Measurements from ENCODE around the gene CDKN1A.
"Not testable (repeated sequence)": the region's sequence is repeated elsewhere in the genome, so short reads cannot be mapped to it uniquely, and the experiment has no call there.

CDKN1A gene

DNA sequence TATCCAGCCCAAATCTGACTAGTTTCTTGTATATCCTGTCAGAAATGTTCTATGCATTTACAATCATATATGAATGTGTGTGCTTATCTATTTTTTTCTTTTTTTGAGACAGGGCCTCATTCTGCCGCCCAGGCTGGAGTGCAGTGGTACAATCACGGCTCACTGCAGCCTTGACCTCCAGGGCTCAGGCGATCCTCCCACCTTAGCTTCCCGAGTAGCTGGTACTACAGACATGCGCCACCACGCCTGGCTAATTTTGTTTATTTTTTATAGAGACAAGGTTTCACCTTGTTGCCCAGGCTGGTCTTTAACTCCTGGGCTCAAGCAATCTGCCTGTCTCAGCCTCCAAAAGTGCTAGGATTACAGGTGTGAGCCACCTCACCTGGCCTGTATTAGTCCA is 16.1 kb downstream of the CDKN1A start:
- FAIRE-seq, result no peak
- DNase-seq (ENCODE audit: insufficient read length, low spot score), result no peak

- no peak for DNase-seq (ENCODE audit: insufficient read length, low spot score)
- no peak for FAIRE-seq
These were observed 16.9 kb downstream of the CDKN1A start for GRCh38 chr6:36695414-36695813.

GRCh38 chr6:36697481-36697903 is 19.0 kb downstream of the CDKN1A start, which contains the start of gene RAB44:
TSS of gene RAB44 (plus strand) at chr6:36697826. CDS start at chr6:36704236, 6,410 bp downstream.
- FAIRE-seq (no peak), DNase-seq (ENCODE audit: insufficient read length, low spot score) (no peak)

DNA sequence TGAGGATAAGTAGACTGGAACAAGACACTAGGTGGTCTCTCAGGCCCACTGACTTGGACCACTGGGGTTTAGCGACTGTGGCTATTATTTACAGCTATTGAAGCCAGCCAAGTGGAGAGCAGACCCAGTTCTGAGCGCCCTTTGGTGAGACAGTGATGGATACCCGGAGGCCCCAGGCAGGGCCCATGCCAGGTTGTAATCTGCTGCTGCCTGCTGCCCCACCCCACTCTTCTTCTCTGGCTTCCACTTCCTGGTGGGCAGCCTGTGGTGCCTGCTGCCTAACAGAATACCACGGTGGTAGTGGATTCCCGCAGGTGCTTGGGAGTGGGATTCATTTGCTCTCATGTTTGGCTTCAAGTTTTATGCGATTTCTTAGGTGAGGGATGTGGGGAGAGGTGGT is 19.7 kb downstream of the CDKN1A start:
- no peak for DNase-seq (ENCODE audit: insufficient read length, low spot score)
- FAIRE-seq, result no peak

GRCh38 chr6:36698871-36699271 is 20.4 kb downstream of the CDKN1A start:
- FAIRE-seq, result no peak
- no peak for DNase-seq (ENCODE audit: insufficient read length, low spot score)

- DNase-seq (ENCODE audit: insufficient read length, low spot score) (no peak), FAIRE-seq (no peak)
These were observed 20.8 kb downstream of the CDKN1A start for GRCh38 chr6:36699348-36699747.

- FAIRE-seq, result no peak
- DNase-seq (ENCODE audit: insufficient read length, low spot score), result no peak
These were observed 21.7 kb downstream of the CDKN1A start for GRCh38 chr6:36700071-36700812.

GRCh38 chr6:36700831-36701230 is 22.3 kb downstream of the CDKN1A start:
- no peak for FAIRE-seq
- no peak for DNase-seq (ENCODE audit: insufficient read length, low spot score)

- FAIRE-seq (no peak), DNase-seq (ENCODE audit: insufficient read length, low spot score) (no peak)
These were observed 23.0 kb downstream of the CDKN1A start for GRCh38 chr6:36701401-36701991.

DNA sequence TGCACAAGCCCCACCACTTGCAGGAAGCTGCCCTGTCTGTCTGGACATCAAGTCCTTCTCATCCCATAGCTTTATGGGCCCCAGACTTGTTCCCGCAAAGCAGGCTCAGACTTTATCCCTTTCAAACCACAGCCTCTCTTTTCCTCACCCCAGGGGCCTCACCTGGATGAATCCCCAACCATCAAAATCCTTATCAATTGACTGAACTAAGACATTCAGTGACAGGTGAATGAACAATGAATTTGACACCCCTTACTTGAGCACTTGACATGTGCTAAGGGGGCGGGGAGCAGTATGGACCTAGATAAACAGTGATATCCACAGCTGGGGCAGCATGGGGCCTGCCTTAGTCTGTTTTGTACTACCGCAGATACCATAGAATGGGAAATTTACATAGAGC is 24.1 kb downstream of the CDKN1A start:
- DNase-seq (ENCODE audit: insufficient read length, low spot score) (no peak), FAIRE-seq (no peak)

DNA sequence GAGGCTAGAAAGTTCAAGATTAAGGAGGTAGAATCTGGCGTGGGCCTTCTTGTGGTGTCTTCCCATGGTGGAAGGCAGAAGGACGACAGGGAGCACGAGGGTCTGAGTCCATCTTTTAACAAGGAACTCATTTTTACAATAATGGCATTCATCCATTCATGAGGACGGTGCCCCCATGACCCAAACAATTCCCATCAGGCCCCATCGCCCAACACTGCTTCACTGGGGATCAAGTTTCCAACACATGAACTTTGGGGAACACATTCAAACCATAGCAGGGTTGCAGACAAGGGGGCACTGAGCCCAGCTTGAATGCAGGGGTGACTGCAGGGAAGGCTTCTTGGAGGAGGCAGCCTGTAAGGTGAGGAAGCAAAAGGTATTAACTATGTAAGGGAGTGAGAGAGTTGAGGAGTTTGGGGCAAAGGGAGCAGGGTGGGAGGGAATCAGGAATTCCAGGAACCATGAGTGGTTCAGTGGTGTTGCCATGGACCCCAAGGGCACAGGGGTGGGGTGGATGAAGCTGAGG is 24.6 kb downstream of the CDKN1A start:
- no peak for FAIRE-seq

GRCh38 chr6:36703982-36704381 is 25.5 kb downstream of the CDKN1A start:
- FAIRE-seq (no peak), DNase-seq (ENCODE audit: insufficient read length, low spot score) (no peak)

More for the DNA sequence above, 24.6 kb downstream of the CDKN1A start:
- DNase-seq (ENCODE audit: insufficient read length, low spot score), result no peak

GRCh38 chr6:36704961-36705577 is 26.6 kb downstream of the CDKN1A start:
- not testable (repeated sequence) for FAIRE-seq; DNase-seq (ENCODE audit: insufficient read length, low spot score)

- FAIRE-seq (no peak), DNase-seq (ENCODE audit: insufficient read length, low spot score) (no peak)
These were observed 27.8 kb downstream of the CDKN1A start for GRCh38 chr6:36706339-36706738.

DNA sequence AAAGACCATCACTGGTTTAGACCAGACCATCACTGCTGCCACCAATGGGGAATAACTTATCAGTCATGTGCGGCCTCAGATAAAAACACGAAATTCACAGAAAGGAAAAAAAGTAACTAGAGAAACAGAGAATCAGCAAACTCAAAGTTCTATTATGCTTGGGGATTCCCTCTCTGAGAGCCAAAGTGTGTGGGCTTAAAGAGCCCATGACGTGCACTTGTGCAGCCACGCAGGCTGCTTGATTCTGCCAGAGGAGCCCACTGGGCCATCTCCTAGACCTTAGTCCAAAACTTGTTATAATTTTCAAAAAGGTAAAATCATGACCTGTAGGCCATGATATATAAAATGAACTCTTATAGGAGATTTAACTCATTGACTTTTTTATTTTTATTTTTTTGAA is 34.3 kb downstream of the CDKN1A start:
- DNase-seq (ENCODE audit: insufficient read length, low spot score) (no peak), FAIRE-seq (no peak)

DNA sequence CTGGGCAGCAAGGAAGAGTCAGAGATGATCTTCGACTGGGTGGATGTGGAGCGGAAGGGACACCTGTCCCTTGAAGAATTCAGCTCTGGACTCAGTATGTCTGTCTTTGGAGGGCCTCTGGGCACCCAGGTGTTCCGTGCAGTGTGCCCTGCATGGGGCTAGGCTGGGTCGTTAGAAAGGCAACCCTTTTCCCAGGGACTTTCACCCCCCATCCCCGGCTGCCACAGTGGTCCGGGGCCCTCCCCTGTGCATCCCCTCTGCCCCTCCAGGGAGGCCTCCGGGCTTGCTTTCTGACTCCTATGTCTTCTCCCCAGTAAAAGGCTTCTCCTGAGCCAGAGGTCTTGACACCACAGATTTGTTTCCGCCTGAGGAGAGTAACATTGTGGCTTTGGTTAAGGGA is 35.3 kb downstream of the CDKN1A start:
- no peak for FAIRE-seq
- no peak for DNase-seq (ENCODE audit: insufficient read length, low spot score)

GRCh38 chr6:36714511-36714910 is 36.0 kb downstream of the CDKN1A start:
- DNase-seq (ENCODE audit: insufficient read length, low spot score) (no peak), FAIRE-seq (no peak)

DNA sequence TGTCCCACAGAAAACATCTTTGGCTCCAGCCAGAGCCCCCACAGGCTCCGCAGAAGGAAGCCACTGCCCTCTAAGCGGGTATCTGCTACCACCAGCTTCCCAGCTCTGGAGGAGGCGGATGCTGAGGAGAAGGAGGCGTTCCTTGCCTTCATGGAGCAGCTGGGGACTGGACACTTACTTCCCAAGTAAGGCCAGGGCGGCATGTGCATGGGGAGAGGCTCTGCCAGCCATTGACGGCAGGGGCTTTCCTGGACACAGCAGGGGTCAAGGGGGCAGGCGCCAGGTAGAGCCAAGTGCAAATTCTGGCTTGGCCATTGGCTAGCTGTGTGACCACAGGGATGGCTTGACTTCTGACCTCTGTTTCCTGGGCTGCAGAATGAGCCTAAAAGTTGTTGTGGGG is 37.0 kb downstream of the CDKN1A start:
- FAIRE-seq, result no peak

DNA sequence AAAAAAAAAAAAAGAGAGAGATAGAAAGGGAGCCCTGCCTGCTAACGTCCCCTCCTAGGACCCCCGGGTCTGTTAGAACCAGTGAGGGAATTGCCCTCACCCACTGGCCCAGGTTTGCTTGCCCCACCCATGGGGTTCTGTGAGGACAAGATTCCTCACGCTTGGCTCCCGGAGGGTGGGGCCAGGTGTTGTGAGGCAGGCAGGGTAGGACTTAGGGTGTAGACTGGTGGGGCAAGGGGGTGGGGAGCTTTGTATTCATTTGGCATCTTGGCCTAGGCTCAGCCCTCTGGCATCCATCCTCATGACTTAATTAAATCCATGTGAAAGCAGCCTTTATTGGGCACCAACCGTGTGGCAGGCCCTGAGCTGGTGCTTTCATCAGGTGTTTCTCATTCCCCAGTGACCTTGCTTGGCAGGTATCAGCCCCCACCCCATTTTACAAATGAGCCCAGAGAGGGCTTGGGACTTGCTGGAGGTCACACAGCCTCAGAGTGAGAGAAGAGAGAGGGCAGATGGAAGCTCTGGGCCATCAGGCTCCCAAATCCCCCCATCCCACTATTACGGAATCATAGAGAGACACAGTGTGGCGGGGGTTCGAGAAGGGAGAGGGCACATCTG is 38.1 kb downstream of the CDKN1A start:
- DNase-seq (ENCODE audit: insufficient read length, low spot score), result no peak
- FAIRE-seq, result no peak

More for the DNA sequence above, 37.0 kb downstream of the CDKN1A start:
- DNase-seq (ENCODE audit: insufficient read length, low spot score), result no peak

- DNase-seq (ENCODE audit: insufficient read length, low spot score) (no peak), FAIRE-seq (no peak)
These were observed 38.8 kb downstream of the CDKN1A start for GRCh38 chr6:36717231-36717825.

Measured in GM19239 (cell line).